HepG2 (cell line): ENCODE data around the gene COL10A1. TPM values are rescaled to one million over a fixed set of nuclear protein-coding genes. Genes with fewer than 3 reads are reported as not detected.

Experiments
- CHCHD3 ChIP-seq: sonication (generic); formaldehyde crosslinking; IDR thresholded peaks from 2 replicates; pipeline ENCODE4 v1.8.0; 2022; ENCODE audit warnings: mild to moderate bottlenecking, missing genetic modification reagents, moderate library complexity
- CREM ChIP-seq, 2 experiments: sonication (generic) in 1 of 2; formaldehyde crosslinking in 1 of 2; IDR thresholded peaks; 2 replicates each; pipeline versions ENCODE4 v1.4.0 to v1.6.1; 2016 to 2020; ENCODE audit warnings: antibody characterized with exemption in 1 of 2, mild to moderate bottlenecking in 1 of 2, missing genetic modification reagents in 1 of 2
- EZH2 ChIP-seq: conservative IDR thresholded peaks from 2 replicates; pipeline ENCODE4 v1.6.1; 2012; ENCODE audit warnings: mild to moderate bottlenecking, low read depth, low read length, moderate library complexity
- FIP1L1 ChIP-seq: fragments of 200-400 bp; formaldehyde crosslinking; IDR thresholded peaks from 2 replicates; pipeline ENCODE4 v1.6.1; 2018; ENCODE audit warnings: low read depth, mild to moderate bottlenecking, low read length, moderate library complexity, borderline replicate concordance; ENCODE audit not compliant: insufficient read depth
- FOXA1 ChIP-seq, 2 experiments: fragments of 450-650 bp in 1 of 2; sonication (generic) in 1 of 2; formaldehyde crosslinking in 1 of 2; IDR thresholded peaks; 2 replicates each; pipeline versions ENCODE4 v1.4.0 to v1.6.1; 2016 to 2020; ENCODE audit warnings: missing genetic modification reagents in 1 of 2
- FOXC1 ChIP-seq: sonication (generic); formaldehyde crosslinking; IDR thresholded peaks from 2 replicates; pipeline ENCODE4 v1.8.0; 2022; ENCODE audit warnings: mild to moderate bottlenecking, missing genetic modification reagents, borderline replicate concordance
- ISL2 ChIP-seq: sonication (generic); formaldehyde crosslinking; IDR thresholded peaks from 2 replicates; pipeline ENCODE4 v1.5.0; 2020; ENCODE audit warnings: missing genetic modification reagents
- JUNB ChIP-seq: sonication (generic); formaldehyde crosslinking; IDR thresholded peaks from 2 replicates; pipeline ENCODE4 v1.8.0; 2022; ENCODE audit warnings: missing genetic modification reagents, mild to moderate bottlenecking, borderline replicate concordance
- KAT7 ChIP-seq: IDR thresholded peaks from 2 replicates; pipeline ENCODE4 v1.6.1; 2018; ENCODE audit warnings: borderline replicate concordance, missing compliant biosample characterization
- MYC ChIP-seq: sonication (generic); formaldehyde crosslinking; IDR thresholded peaks from 2 replicates; pipeline ENCODE4 v1.9.0; 2021; ENCODE audit warnings: missing genetic modification reagents, borderline replicate concordance
- NFE2L2 ChIP-seq: fragments of 150-350 bp; IDR thresholded peaks from 2 replicates; pipeline ENCODE4 v1.6.1; 2014; ENCODE audit warnings: low read length
- NFIC ChIP-seq: IDR thresholded peaks from 2 replicates; pipeline ENCODE4 v1.6.1; 2012; ENCODE audit warnings: mild to moderate bottlenecking, low read length, inconsistent platforms
- RARA ChIP-seq: IDR thresholded peaks from 2 replicates; pipeline ENCODE4 v1.6.1; 2016; ENCODE audit warnings: missing genetic modification reagents, missing compliant biosample characterization
- RARG ChIP-seq: sonication (generic); formaldehyde crosslinking; IDR thresholded peaks from 2 replicates; pipeline ENCODE4 v1.4.0; 2020; ENCODE audit warnings: low read depth, mild to moderate bottlenecking, missing genetic modification reagents
- SKI ChIP-seq: fragments of 450-650 bp; IDR thresholded peaks from one replicate; pipeline ENCODE4 v1.6.1; 2018; ENCODE audit warnings: mild to moderate bottlenecking; ENCODE audit not compliant: partially characterized antibody
- SRSF4 ChIP-seq: fragments of 200-400 bp; formaldehyde crosslinking; IDR thresholded peaks from one replicate; pipeline ENCODE4 v1.6.1; 2018; ENCODE audit warnings: mild to moderate bottlenecking, low read depth, low read length, moderate library complexity; ENCODE audit not compliant: poor library complexity, severe bottlenecking
- TMF1 ChIP-seq: sonication (generic); formaldehyde crosslinking; IDR thresholded peaks from 2 replicates; pipeline ENCODE4 v1.8.1; 2022; ENCODE audit warnings: low read depth, missing genetic modification reagents
- TRIM24 ChIP-seq: sonication (generic); formaldehyde crosslinking; IDR thresholded peaks from 2 replicates; pipeline ENCODE4 v1.8.0; 2022; ENCODE audit warnings: mild to moderate bottlenecking, missing genetic modification reagents
- ZBTB20 ChIP-seq: sonication (generic); formaldehyde crosslinking; IDR thresholded peaks from 2 replicates; pipeline ENCODE4 v1.8.1; 2023; ENCODE audit warnings: missing genetic modification reagents, low read depth, mild to moderate bottlenecking, borderline replicate concordance
- ZEB1 ChIP-seq: IDR thresholded peaks from 2 replicates; pipeline ENCODE4 v1.6.1; 2012; ENCODE audit warnings: mild to moderate bottlenecking, low read depth, inconsistent platforms; ENCODE audit not compliant: insufficient replicate concordance
- ZNF329 ChIP-seq: sonication (generic); formaldehyde crosslinking; IDR thresholded peaks from 2 replicates; pipeline ENCODE4 v1.9.0; 2021; ENCODE audit warnings: low read depth, mild to moderate bottlenecking, missing genetic modification reagents
- ZNF337 ChIP-seq: sonication (generic); formaldehyde crosslinking; IDR thresholded peaks from 2 replicates; pipeline ENCODE4 v1.5.1; 2020; ENCODE audit warnings: missing genetic modification reagents, low read depth, mild to moderate bottlenecking, borderline replicate concordance
- ZNF382 ChIP-seq: sonication (generic); formaldehyde crosslinking; IDR thresholded peaks from 2 replicates; pipeline ENCODE4 v1.5.0; 2020; ENCODE audit warnings: missing genetic modification reagents, mild to moderate bottlenecking, borderline replicate concordance
- ZNF496 ChIP-seq: sonication (generic); formaldehyde crosslinking; IDR thresholded peaks from 2 replicates; pipeline ENCODE4 v1.8.1; 2023; ENCODE audit warnings: mild to moderate bottlenecking, moderate library complexity, missing genetic modification reagents; ENCODE audit not compliant: insufficient replicate concordance
- ZNF713 ChIP-seq: sonication (generic); formaldehyde crosslinking; IDR thresholded peaks from 2 replicates; pipeline ENCODE4 v1.4.0; 2020; ENCODE audit warnings: mild to moderate bottlenecking, missing genetic modification reagents
- ZNF766 ChIP-seq: sonication (generic); formaldehyde crosslinking; IDR thresholded peaks from 2 replicates; pipeline ENCODE4 v1.5.0; 2020; ENCODE audit warnings: missing genetic modification reagents, borderline replicate concordance
- ZNF780A ChIP-seq: sonication (generic); formaldehyde crosslinking; IDR thresholded peaks from 2 replicates; pipeline ENCODE4 v1.8.0; 2022; ENCODE audit warnings: mild to moderate bottlenecking, missing genetic modification reagents, moderate library complexity
- ZSCAN20 ChIP-seq: sonication (generic); formaldehyde crosslinking; IDR thresholded peaks from 2 replicates; pipeline ENCODE4 v1.4.0; 2020; ENCODE audit warnings: missing genetic modification reagents, mild to moderate bottlenecking, borderline replicate concordance
- polyA plus RNA-seq, 8 experiments: library from polyadenylated mRNA; depleted of rRNA in 3 of 8; stranded (reverse) in 7 of 8; unstranded in 1 of 8; fragments of >200 nt; fragmentation: Illumina TruSeq in 4 of 8; extraction: Trizol in 4 of 8; gene quantifications; 2 replicates each; pipeline versions ENCODE4 v1.2.1 to v1.2.3, GENCODE V29; 2011 to 2016; ENCODE audit warnings: low read depth in 4 of 8, missing spikeins in 1 of 8, mixed read lengths in 1 of 8; ENCODE audit not compliant: insufficient read depth in 1 of 8
- total RNA-seq, 5 experiments: library from RNA; depleted of rRNA; stranded (reverse); fragments of >200 nt; fragmentation: Illumina TruSeq; extraction: Trizol; gene quantifications; 2 replicates each; pipeline ENCODE4 v1.2.3, GENCODE V29; 2016; ENCODE audit warnings: low read depth in 1 of 5
- TF ChIP-seq, protein P1 (sequence below): sonication (generic); formaldehyde crosslinking; IDR thresholded peaks from 2 replicates; pipeline ENCODE4 v1.4.0; 2020; ENCODE audit warnings: missing genetic modification reagents, borderline replicate concordance

The COL10A1 gene
- total and polyA plus RNA-seq, 2 of the 13 experiments (the other 11 are each of a cell fraction or from before 2014, with no cell fraction given): 0.07 TPM; not detected in 1

DNA sequence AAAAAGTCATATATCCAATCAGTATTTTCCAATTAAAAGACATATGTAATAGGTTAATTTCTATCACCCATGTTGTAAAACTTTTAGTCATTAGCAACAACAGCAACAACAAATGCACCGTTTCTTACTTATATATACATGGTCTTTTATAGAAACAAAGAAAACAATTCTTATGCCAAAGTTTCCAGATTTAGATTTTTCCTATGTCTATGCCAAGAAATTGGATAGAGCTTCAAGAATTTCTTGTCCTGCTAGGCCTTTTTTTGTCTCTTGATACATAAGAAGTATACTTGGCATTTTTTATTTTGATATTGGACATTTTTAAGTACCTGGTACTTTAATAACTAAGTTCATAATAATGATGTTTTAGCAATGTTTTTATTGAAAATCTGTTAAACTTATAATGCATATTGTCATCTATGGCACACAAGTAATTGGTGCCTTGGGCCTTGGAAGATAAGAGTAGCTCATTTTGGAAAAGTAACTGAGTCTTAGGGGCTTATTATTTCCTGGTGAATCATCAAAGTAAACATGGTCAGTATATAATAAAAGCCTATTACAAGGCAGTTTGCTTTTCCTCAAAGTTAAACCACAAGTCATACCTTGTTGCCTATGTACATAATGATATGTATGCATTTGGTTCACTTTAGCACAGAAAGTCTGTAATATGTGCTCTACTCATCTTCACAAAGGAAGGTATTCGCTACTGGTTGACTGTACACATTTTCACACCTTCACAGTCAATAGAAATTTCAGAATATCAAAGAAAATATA lies 55.1 kb downstream of the COL10A1 start (continued):
- no peak for TF ChIP-seq ZNF337
- no peak for TF ChIP-seq RARG
- TF ChIP-seq, protein P1, sequence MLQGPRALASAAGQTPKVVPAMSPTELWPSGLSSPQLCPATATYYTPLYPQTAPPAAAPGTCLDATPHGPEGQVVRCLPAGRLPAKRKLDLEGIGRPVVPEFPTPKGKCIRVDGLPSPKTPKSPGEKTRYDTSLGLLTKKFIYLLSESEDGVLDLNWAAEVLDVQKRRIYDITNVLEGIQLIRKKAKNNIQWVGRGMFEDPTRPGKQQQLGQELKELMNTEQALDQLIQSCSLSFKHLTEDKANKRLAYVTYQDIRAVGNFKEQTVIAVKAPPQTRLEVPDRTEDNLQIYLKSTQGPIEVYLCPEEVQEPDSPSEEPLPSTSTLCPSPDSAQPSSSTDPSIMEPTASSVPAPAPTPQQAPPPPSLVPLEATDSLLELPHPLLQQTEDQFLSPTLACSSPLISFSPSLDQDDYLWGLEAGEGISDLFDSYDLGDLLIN (CRISPR knock-in tag): no peak
- peak; percentile 59; the same call in 1 of the 2 replicates for TF ChIP-seq ISL2
- TF ChIP-seq FOXA1 (IDR thresholded peaks at IDR 0.05): peak; percentile 55; the same call in 1 of the 2 replicates
- peak; percentile 84 for TF ChIP-seq FOXA1 (CRISPR knock-in tag; IDR thresholded peaks at IDR 0.05)
- TF ChIP-seq MYC (CRISPR knock-in tag): no peak
- TF ChIP-seq FIP1L1: no peak
- no peak for TF ChIP-seq TRIM24 (CRISPR knock-in tag)
- TF ChIP-seq CHCHD3 (CRISPR knock-in tag): no peak
- TF ChIP-seq SRSF4: no peak
- peak; percentile 93 for TF ChIP-seq ZBTB20 (CRISPR knock-in tag)
- TF ChIP-seq TMF1 (CRISPR knock-in tag): no peak
- no peak for TF ChIP-seq ZSCAN20 (CRISPR knock-in tag)
- TF ChIP-seq CREM (IDR thresholded peaks at IDR 0.05): 0 out of 2 replicates have a peak, but pooled peaks have one; percentile 22
- TF ChIP-seq CREM (CRISPR knock-in tag; IDR thresholded peaks at IDR 0.05): no peak
- no peak for TF ChIP-seq ZNF329 (CRISPR knock-in tag)
- TF ChIP-seq ZEB1: no peak
- TF ChIP-seq JUNB (CRISPR knock-in tag): peak; percentile 73; the same call in 1 of the 2 replicates
- peak; percentile 33; the same call in 1 of the 2 replicates for TF ChIP-seq NFIC
- TF ChIP-seq ZNF382: no peak
- no peak for TF ChIP-seq SKI
- no peak for TF ChIP-seq FOXC1 (CRISPR knock-in tag)
- no peak for TF ChIP-seq ZNF766 (CRISPR knock-in tag)
- no peak for TF ChIP-seq ZNF713 (CRISPR knock-in tag)
- TF ChIP-seq EZH2: no peak
- TF ChIP-seq ZNF780A: no peak
- TF ChIP-seq RARA (CRISPR knock-in tag): peak; percentile 68
- TF ChIP-seq KAT7 (CRISPR knock-in tag): no peak
- TF ChIP-seq ZNF496 (CRISPR knock-in tag): no peak
- TF ChIP-seq NFE2L2: no peak
